ENCODE data around the gene FAM72A.
"Not testable (repeated sequence)": the region's sequence is repeated elsewhere in the genome, so short reads cannot be mapped to it uniquely, and the experiment has no call there.

The FAM72A gene

GRCh38 chr1:206167350-206168029 is 35.1 kb downstream of the FAM72A start:
- not testable (repeated sequence) for DNase-seq

- DNase-seq = no peak
These were observed 56.8 kb downstream of the FAM72A start for GRCh38 chr1:206145771-206146290.

GRCh38 chr1:206144605-206145004 is 58.0 kb downstream of the FAM72A start:
- no peak for DNase-seq

- DNase-seq = no peak
These were observed 59.0 kb downstream of the FAM72A start for GRCh38 chr1:206143537-206144172.

GRCh38 chr1:206142770-206143169 is 59.9 kb downstream of the FAM72A start:
- no peak for DNase-seq

- no peak for DNase-seq
These were observed 60.6 kb downstream of the FAM72A start for GRCh38 chr1:206142011-206142410.

- no peak for DNase-seq
These were observed 66.4 kb downstream of the FAM72A start for GRCh38 chr1:206136241-206136640.

Measured in bone marrow (tissue), 2 donors.